GM12891 (cell line): ENCODE results near the gene ADD1.

ENCODE experiments used
- POLR2A ChIP-seq: IDR thresholded peaks from 2 replicates; pipeline ENCODE4 v1.6.1; 2011; ENCODE audit warnings: low read depth, low read length, control low read depth
- POLR2AphosphoS5 ChIP-seq: IDR thresholded peaks from 2 replicates; pipeline ENCODE4 v1.6.1; 2011; ENCODE audit warnings: low read depth, low read length, control low read depth
- POU2F2 ChIP-seq: IDR thresholded peaks from 2 replicates; pipeline ENCODE4 v1.6.1; 2011; ENCODE audit warnings: low read depth, mild to moderate bottlenecking, control low read depth, low read length, moderate library complexity
- SPI1 ChIP-seq: IDR thresholded peaks from 2 replicates; pipeline ENCODE4 v1.6.1; 2011; ENCODE audit warnings: low read depth, low read length, control low read depth
- TAF1 ChIP-seq: IDR thresholded peaks from 2 replicates; pipeline ENCODE4 v1.6.1; 2011; ENCODE audit warnings: low read depth, low read length, control low read depth

GRCh38 chr4:2879026-2879425 lies 35.4 kb downstream of the ADD1 start:
- TF ChIP-seq POLR2AphosphoS5: no peak
- no peak for TF ChIP-seq POLR2A
- no peak for TF ChIP-seq POU2F2
- no peak for TF ChIP-seq TAF1
- no peak for TF ChIP-seq SPI1
